ENCODE measurements around the gene METTL15. TPM values are rescaled to one million over a fixed set of nuclear protein-coding genes. Genes with fewer than 3 reads are reported as not detected.

The METTL15 gene
- polyA plus RNA-seq, 2 of the 4 experiments (the other 2 are of a cell fraction), result 9.5 to 23.5 TPM

GRCh38 chr11:28346209-28346608 is 238.0 kb downstream of the METTL15 start (continued):
- no peak for TF ChIP-seq POLR2AphosphoS2 (conservative IDR thresholded peaks at IDR 0.05; ENCODE audit: low read length)
- TF ChIP-seq ELK1 (IDR thresholded peaks at IDR 0.05; ENCODE audit: low read depth, low read length), result no peak
- TF ChIP-seq NFE2L2 (conservative IDR thresholded peaks at IDR 0.05; ENCODE audit: low read length), result no peak

GRCh38 chr11:28346721-28347120 is 238.5 kb downstream of the METTL15 start:
- WGBS (ENCODE audit: missing lambda C conversion rate), result 84% methylated on average over 1 of the region's 1 CpG
- H3K4me1 ChIP-seq, result peaks cover 34% of the 10 kb centered on the region
- DNase-seq (ENCODE audit: low read depth in 1 of 2, low spot score in 1 of 2) (no peak), FAIRE-seq (no peak), ATAC-seq (no peak)
- H3K27ac ChIP-seq, result peak overlapping the region in 1 of 2 experiments; percentile 60; a peak in 3 of 6 replicates
- peaks cover 11% of the 10 kb centered on the region; the same call in 2 of the 3 replicates for H3K9me3 ChIP-seq
- ChIA-PET CTCF (no interaction called here), POLR2A (no interaction called here)
- TF ChIP-seq, protein P1, sequence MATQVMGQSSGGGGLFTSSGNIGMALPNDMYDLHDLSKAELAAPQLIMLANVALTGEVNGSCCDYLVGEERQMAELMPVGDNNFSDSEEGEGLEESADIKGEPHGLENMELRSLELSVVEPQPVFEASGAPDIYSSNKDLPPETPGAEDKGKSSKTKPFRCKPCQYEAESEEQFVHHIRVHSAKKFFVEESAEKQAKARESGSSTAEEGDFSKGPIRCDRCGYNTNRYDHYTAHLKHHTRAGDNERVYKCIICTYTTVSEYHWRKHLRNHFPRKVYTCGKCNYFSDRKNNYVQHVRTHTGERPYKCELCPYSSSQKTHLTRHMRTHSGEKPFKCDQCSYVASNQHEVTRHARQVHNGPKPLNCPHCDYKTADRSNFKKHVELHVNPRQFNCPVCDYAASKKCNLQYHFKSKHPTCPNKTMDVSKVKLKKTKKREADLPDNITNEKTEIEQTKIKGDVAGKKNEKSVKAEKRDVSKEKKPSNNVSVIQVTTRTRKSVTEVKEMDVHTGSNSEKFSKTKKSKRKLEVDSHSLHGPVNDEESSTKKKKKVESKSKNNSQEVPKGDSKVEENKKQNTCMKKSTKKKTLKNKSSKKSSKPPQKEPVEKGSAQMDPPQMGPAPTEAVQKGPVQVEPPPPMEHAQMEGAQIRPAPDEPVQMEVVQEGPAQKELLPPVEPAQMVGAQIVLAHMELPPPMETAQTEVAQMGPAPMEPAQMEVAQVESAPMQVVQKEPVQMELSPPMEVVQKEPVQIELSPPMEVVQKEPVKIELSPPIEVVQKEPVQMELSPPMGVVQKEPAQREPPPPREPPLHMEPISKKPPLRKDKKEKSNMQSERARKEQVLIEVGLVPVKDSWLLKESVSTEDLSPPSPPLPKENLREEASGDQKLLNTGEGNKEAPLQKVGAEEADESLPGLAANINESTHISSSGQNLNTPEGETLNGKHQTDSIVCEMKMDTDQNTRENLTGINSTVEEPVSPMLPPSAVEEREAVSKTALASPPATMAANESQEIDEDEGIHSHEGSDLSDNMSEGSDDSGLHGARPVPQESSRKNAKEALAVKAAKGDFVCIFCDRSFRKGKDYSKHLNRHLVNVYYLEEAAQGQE (IDR thresholded peaks at IDR 0.05), result no peak
- TF ChIP-seq MAFK (IDR thresholded peaks at IDR 0.05; ENCODE audit: partially characterized antibody) (no peak), EP300 (IDR thresholded peaks at IDR 0.05) (no peak), RNF2 (IDR thresholded peaks at IDR 0.05; ENCODE audit: borderline replicate concordance, low read depth) (no peak), CHD2 (IDR thresholded peaks at IDR 0.05; ENCODE audit: low read length, partially characterized antibody) (no peak)
- no peak overlapping the region for H3K4me2 ChIP-seq
- H3K4me3 ChIP-seq, result no peak overlapping the region

DNA sequence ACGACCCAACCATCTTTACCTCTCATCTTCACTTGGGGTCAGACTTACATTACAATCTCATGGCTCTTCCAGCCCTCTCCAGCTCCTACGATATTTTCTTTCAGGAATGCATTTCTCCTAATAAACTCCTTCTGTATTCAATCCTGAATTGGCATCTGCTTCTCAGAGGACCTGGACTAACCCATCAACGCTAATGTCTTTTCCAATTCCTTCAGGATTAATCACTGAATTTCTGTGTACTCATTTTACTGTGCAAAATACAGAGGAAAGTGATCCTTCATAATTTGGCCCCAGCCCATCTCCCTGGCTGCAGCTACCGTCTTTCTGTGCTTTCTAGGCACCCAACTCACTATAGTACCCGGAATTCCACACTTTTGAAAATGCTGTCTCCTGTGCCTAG is 239.2 kb downstream of the METTL15 start:
- Histone ChIP-seq H3K4me1 (peaks cover 33% of the 10 kb centered on the region), H3K4me2 (no peak overlapping the region), H3K27ac (peak overlapping the region in 1 of 2 experiments; percentile 60; a peak in 3 of 6 replicates), H3K4me3 (no peak overlapping the region), H3K9me3 (peaks cover 5% of the 10 kb centered on the region; the same call in 1 of the 3 replicates)
- ChIA-PET POLR2A (no interaction called here), CTCF (no interaction called here)
- WGBS (ENCODE audit: missing lambda C conversion rate), result 77% methylated on average over 5 of the region's 5 CpGs
- no peak for TF ChIP-seq FOSB (CRISPR knock-in tag; IDR thresholded peaks at IDR 0.05)
- TF ChIP-seq ATOH8 (CRISPR knock-in tag; IDR thresholded peaks at IDR 0.05; ENCODE audit: low read depth), result no peak
- TF ChIP-seq HDAC2 (IDR thresholded peaks at IDR 0.05), result no peak
- TF ChIP-seq RARB (CRISPR knock-in tag; IDR thresholded peaks at IDR 0.05), result no peak
- TF ChIP-seq, protein P2, sequence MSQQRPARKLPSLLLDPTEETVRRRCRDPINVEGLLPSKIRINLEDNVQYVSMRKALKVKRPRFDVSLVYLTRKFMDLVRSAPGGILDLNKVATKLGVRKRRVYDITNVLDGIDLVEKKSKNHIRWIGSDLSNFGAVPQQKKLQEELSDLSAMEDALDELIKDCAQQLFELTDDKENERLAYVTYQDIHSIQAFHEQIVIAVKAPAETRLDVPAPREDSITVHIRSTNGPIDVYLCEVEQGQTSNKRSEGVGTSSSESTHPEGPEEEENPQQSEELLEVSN (IDR thresholded peaks at IDR 0.05; ENCODE audit: borderline replicate concordance, low read depth), result no peak
- no peak for TF ChIP-seq JUNB (IDR thresholded peaks at IDR 0.05)
- no peak for TF ChIP-seq RCOR1 (IDR thresholded peaks at IDR 0.05; ENCODE audit: low read depth, low read length)
- TF ChIP-seq MYC (IDR thresholded peaks at IDR 0.05; ENCODE audit: borderline replicate concordance, low read length), result no peak
- TF ChIP-seq FOSL2 (IDR thresholded peaks at IDR 0.05), result no peak
- no peak for TF ChIP-seq FOSL2 (CRISPR knock-in tag; IDR thresholded peaks at IDR 0.05)
- no peak for TF ChIP-seq ELK1 (IDR thresholded peaks at IDR 0.05; ENCODE audit: low read depth, low read length)
- TF ChIP-seq GATA3 (IDR thresholded peaks at IDR 0.05; ENCODE audit: borderline replicate concordance), result no peak
- TF ChIP-seq, protein P3, sequence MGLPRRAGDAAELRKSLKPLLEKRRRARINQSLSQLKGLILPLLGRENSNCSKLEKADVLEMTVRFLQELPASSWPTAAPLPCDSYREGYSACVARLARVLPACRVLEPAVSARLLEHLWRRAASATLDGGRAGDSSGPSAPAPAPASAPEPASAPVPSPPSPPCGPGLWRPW (IDR thresholded peaks at IDR 0.05), result no peak
- TF ChIP-seq ZSCAN20 (CRISPR knock-in tag; IDR thresholded peaks at IDR 0.05), result no peak
- ATAC-seq, result no peak; a peak in 1 of 6 replicates
- no peak for DNase-seq (ENCODE audit: low read depth in 1 of 2, low spot score in 1 of 2)
- no peak for FAIRE-seq
